ENCODE data around the gene RNASEH2C. TPM values are rescaled to one million over a fixed set of nuclear protein-coding genes. Genes with fewer than 3 reads are reported as not detected.

Gene RNASEH2C
- total and polyA plus RNA-seq, 2 of the 4 experiments (the other 2 are of a cell fraction) = 34.8 to 40.0 TPM

DNA sequence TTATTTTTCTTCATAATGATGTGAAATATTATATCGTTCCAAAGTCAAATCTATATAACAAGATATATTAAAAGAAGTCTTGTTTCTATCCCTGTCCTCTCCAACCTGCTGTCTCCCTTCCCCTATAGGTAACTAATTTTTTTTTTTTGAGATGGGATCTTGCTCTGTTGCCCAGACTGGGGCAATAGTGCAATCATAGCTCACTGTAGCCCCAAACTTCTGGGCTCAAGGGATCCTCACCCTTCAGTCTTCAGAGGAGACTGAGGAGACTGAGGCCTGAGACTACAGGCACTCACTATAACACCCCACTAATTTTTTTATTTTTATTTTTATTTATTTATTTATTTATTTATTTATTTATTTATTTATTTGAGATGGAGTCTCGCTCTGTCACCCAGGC, 47.6 kb downstream of the RNASEH2C start:
- Histone ChIP-seq H3K14ac (replicated peaks; ENCODE audit: low read depth, low read length) (no peak overlapping the region), H3K4me3 (ENCODE audit: insufficient read depth, low read depth, low read length) (no peak overlapping the region), H3K9ac (ENCODE audit: low read depth, low read length) (no peak overlapping the region), H4K8ac (ENCODE audit: low read depth in 2 of 2, low read length in 2 of 2) (no peak overlapping the region), H3K36me3 (ENCODE audit: control insufficient read depth, insufficient read depth, low read length) (no peaks in the 10 kb centered on the region), H2BK120ac (ENCODE audit: low read depth, low read length) (no peak overlapping the region), H2BK5ac (ENCODE audit: low read depth, low read length, poor library complexity, severe bottlenecking) (no peak overlapping the region), H3K9me3 (ENCODE audit: control insufficient read depth, insufficient read depth, low read length) (no peaks in the 10 kb centered on the region), H2AK5ac (ENCODE audit: low read depth, low read length) (no peak overlapping the region), H3K4ac (ENCODE audit: low read depth, low read length) (no peak overlapping the region), H2BK20ac (ENCODE audit: low read depth, low read length) (no peak overlapping the region), H3K23ac (ENCODE audit: low read depth, low read length) (no peak overlapping the region), H3K9me1 (ENCODE audit: insufficient read depth, low read length) (no peaks in the 10 kb centered on the region), H3K56ac (ENCODE audit: extremely low read depth, insufficient read depth, low read length) (no peak overlapping the region), H3K27me3 (ENCODE audit: control insufficient read depth, insufficient read depth, low read length) (no peaks in the 10 kb centered on the region), H3K27ac (ENCODE audit: insufficient read depth, low read length) (no peak overlapping the region), H4K20me1 (ENCODE audit: insufficient read depth, low read length) (no peaks in the 10 kb centered on the region), H2AFZ (replicated peaks; ENCODE audit: low read length, poor library complexity) (no peak overlapping the region), H3K79me1 (ENCODE audit: low read depth in 1 of 2, low read length in 2 of 2) (no peaks in the 10 kb centered on the region), H2BK15ac (ENCODE audit: low read depth, low read length) (no peak overlapping the region), H3K4me2 (ENCODE audit: low read depth, low read length) (no peak overlapping the region), H4K91ac (ENCODE audit: insufficient read depth, low read depth, low read length) (no peak overlapping the region), H3K4me1 (ENCODE audit: control insufficient read depth, insufficient read depth, low read length) (no peaks in the 10 kb centered on the region), H3K18ac (ENCODE audit: low read depth, low read length) (no peak overlapping the region), H2AK9ac (replicated peaks; ENCODE audit: low read depth, low read length, poor library complexity) (no peak overlapping the region), H4K5ac (ENCODE audit: low read depth, low read length) (no peak overlapping the region)
- BruUV-seq (replicated peaks) = no TSS peak
- WGBS, 2 experiments (ENCODE audit: extremely low coverage in 2 of 2, insufficient read length in 1 of 2) = no CpG with 5 or more reads among the region's 2 CpGs
- dilution Hi-C loops (cut with HindIII; ENCODE audit: low sequenced_read_pairs, unreplicated experiment) (no loop called here), in situ Hi-C loops (cut with MboI; ENCODE audit: low sequenced_read_pairs) (no loop called here), intact Hi-C loops (cut with micrococcal nuclease) (no loop called here)
- no peak for DNase-seq
- no peak for ATAC-seq (ENCODE audit: low read depth)
- ChIA-PET POLR2A (ENCODE audit: unreplicated experiment) (no interaction called here), CTCF (interaction anchor here (0.6 kb wide), 1 partner anchor 106 kb away, joined by 3 read pairs; no protein-coding TSS in a partner anchor)
- no peak for TF ChIP-seq BHLHE40 (IDR thresholded peaks at IDR 0.05; ENCODE audit: low read depth, low read length)
- no peak for TF ChIP-seq MAFK (IDR thresholded peaks at IDR 0.05; ENCODE audit: low read depth, low read length)
- TF ChIP-seq CEBPB (IDR thresholded peaks at IDR 0.05; ENCODE audit: low read depth, low read length) = no peak
- no peak for TF ChIP-seq MAZ (IDR thresholded peaks at IDR 0.05; ENCODE audit: borderline replicate concordance, low read depth, low read length)
- no peak for TF ChIP-seq FOS (IDR thresholded peaks at IDR 0.05; ENCODE audit: low read depth, low read length)
- TF ChIP-seq, protein P1, sequence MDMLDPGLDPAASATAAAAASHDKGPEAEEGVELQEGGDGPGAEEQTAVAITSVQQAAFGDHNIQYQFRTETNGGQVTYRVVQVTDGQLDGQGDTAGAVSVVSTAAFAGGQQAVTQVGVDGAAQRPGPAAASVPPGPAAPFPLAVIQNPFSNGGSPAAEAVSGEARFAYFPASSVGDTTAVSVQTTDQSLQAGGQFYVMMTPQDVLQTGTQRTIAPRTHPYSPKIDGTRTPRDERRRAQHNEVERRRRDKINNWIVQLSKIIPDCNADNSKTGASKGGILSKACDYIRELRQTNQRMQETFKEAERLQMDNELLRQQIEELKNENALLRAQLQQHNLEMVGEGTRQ (IDR thresholded peaks at IDR 0.05; ENCODE audit: low read depth, low read length) = no peak
- TF ChIP-seq MXI1 (IDR thresholded peaks at IDR 0.05; ENCODE audit: borderline replicate concordance, low read depth, low read length) = no peak
- no peak for TF ChIP-seq POLR2A (IDR thresholded peaks at IDR 0.05; ENCODE audit: low read depth, low read length)
- no peak for TF ChIP-seq NFE2L2 (IDR thresholded peaks at IDR 0.05; ENCODE audit: low read depth, low read length)
- no peak for TF ChIP-seq RCOR1 (IDR thresholded peaks at IDR 0.05; ENCODE audit: insufficient replicate concordance, low read length)
- no peak for TF ChIP-seq RAD21 (IDR thresholded peaks at IDR 0.05; ENCODE audit: low read length)
- TF ChIP-seq CHD1 (IDR thresholded peaks at IDR 0.05; ENCODE audit: low read depth, low read length) = no peak
- TF ChIP-seq, protein P2, sequence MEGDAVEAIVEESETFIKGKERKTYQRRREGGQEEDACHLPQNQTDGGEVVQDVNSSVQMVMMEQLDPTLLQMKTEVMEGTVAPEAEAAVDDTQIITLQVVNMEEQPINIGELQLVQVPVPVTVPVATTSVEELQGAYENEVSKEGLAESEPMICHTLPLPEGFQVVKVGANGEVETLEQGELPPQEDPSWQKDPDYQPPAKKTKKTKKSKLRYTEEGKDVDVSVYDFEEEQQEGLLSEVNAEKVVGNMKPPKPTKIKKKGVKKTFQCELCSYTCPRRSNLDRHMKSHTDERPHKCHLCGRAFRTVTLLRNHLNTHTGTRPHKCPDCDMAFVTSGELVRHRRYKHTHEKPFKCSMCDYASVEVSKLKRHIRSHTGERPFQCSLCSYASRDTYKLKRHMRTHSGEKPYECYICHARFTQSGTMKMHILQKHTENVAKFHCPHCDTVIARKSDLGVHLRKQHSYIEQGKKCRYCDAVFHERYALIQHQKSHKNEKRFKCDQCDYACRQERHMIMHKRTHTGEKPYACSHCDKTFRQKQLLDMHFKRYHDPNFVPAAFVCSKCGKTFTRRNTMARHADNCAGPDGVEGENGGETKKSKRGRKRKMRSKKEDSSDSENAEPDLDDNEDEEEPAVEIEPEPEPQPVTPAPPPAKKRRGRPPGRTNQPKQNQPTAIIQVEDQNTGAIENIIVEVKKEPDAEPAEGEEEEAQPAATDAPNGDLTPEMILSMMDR (conservative IDR thresholded peaks at IDR 0.05; ENCODE audit: low read depth, low read length) = no peak
- TF ChIP-seq, protein P3, sequence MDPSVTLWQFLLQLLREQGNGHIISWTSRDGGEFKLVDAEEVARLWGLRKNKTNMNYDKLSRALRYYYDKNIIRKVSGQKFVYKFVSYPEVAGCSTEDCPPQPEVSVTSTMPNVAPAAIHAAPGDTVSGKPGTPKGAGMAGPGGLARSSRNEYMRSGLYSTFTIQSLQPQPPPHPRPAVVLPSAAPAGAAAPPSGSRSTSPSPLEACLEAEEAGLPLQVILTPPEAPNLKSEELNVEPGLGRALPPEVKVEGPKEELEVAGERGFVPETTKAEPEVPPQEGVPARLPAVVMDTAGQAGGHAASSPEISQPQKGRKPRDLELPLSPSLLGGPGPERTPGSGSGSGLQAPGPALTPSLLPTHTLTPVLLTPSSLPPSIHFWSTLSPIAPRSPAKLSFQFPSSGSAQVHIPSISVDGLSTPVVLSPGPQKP (IDR thresholded peaks at IDR 0.05; ENCODE audit: borderline replicate concordance, low read depth, low read length) = no peak
- TF ChIP-seq RFX5 (IDR thresholded peaks at IDR 0.05; ENCODE audit: low read depth, low read length) = no peak

Measured in IMR-90 (cell line).